ENCODE results near the gene ATP6V1B1. TPM values are rescaled to one million over a fixed set of nuclear protein-coding genes. Genes with fewer than 3 reads are reported as not detected.
A peak's percentile ranks its signal among the peaks of the same experiment; 100 is the strongest.

Gene ATP6V1B1
- 2.4 TPM for total RNA-seq

- no peak for ATAC-seq
Observed at GRCh38 chr2:70935468-70936164, at the start of gene ATP6V1B1. TSS of gene ATP6V1B1 (plus strand) at chr2:70935900. CDS start at chr2:70935955, 55 bp downstream.

GRCh38 chr2:70886541-70886987, 49.1 kb upstream of the ATP6V1B1 start:
- no peak for ATAC-seq

GRCh38 chr2:70887208-70887549, 48.5 kb upstream of the ATP6V1B1 start:
- no peak for ATAC-seq

GRCh38 chr2:70887550-70888246, 48.0 kb upstream of the ATP6V1B1 start:
- ATAC-seq: peak; percentile 74

DNA sequence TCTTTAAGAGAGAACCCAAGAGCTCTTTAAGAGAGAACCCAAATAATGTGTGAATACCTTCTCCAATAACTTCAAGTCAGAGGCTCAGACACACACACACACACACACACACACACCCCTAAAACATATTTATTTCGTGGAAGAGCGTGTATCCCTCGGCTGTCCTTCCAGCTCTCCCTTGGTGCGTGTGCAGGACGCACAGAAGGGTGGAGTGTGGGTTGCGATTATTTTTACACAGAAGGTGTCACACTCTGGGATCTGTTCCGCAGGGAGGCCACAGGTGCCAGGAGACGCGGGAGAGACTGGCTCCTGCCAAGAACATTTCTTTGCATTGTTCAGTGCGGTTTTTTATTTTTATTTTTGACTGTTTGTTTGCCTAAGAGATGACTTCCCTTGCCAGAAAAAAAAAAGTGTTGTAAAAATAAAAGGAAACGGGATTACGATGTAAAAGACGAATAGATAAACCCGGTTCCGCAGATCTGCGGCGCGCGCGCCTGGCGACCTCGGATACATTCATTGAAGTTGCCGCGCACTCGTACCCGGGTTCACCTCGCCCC, 47.3 kb upstream of the ATP6V1B1 start:
- peak; percentile 27 for ATAC-seq

GRCh38 chr2:70888923-70889715, 46.6 kb upstream of the ATP6V1B1 start:
- ATAC-seq: no peak

- no peak for ATAC-seq
Observed at GRCh38 chr2:70889716-70890037, 46.0 kb upstream of the ATP6V1B1 start.

DNA sequence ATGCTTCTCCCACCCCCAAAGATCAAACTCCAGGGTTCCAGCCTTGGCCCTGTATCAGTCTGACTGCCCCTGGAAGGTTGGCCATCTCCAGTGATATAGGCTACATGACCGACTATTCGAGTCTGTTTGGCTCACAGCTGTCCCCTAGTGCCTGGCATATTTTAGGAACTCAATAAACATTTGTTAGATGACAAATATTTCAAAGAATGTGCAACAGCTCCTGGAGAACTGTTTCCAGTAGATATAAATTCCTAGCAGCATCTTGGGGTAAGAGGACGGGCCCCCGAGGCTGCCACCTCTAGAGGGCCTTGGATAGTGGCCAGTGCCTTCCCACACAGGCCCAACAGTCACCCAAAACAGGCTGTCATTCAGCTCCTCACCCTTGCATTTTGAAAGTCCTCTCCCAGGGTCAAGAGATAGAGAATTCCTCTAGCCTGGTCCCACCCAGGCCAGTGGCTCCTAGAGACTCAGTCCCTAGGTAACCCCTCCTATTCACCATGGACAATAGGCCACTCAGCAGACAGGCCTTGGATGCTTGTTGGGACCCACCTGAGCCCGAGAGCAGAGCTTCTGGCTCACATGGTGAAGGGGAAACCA, 45.1 kb upstream of the ATP6V1B1 start:
- no peak for ATAC-seq

- ATAC-seq: no peak
Observed at GRCh38 chr2:70891572-70892357, 43.9 kb upstream of the ATP6V1B1 start.

DNA sequence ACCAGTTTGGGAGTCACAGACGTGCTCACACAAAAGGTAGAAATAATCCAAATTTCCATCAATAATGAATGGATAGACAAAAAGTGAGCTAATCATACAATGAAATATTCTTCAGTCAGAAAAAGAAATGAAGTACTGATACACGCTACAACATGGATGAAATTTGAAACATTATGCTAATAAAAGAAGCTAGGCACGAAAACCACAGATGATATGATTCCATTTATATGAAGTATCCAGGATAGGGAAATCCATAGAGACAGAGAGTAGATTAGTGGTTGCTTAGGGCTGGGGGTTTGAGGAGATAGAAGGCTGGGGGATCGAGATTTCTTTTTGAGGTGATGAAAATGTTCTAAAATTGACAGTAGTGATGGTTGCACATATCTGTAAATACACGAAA, 43.0 kb upstream of the ATP6V1B1 start:
- no peak for ATAC-seq

DNA sequence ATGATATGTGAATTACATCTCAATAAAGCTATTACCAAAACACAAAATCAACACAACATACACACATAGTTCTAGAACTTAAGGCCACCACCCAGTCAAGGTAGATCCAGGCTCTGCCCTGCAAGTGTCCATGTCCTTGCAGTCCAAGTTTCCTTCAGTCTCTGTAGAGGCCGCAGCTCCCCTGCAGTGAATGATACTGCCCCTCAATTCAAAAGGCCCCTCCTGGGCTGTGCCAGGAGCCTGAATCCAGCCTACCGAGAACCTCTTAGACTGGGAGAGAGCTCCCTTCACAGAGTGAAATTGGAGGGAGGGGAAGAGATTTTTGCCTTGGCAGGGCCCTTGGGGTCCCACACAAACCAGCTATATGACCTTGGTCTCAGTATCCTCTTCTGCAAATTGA, 42.5 kb upstream of the ATP6V1B1 start:
- ATAC-seq: no peak

GRCh38 chr2:70894765-70895164, 40.9 kb upstream of the ATP6V1B1 start:
- ATAC-seq: no peak

DNA sequence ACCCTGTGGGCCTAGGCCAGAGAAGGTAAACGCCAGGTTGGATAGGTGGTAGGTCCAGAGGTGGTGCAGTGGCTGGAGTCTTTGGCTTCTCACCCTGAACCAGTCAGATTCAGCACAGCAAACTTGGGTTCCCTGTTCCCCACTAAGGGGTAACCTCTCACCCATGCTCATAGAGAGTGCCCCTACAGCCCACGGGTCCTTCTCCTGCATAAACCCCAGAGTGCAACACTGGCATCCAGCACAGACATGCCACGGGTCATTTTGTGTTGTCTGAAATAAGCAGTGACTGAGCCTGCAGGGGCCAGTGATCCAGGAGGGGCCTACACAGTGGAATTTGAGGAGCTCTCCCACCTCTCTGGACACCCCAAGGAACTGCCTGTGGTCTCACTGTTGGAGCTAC, 40.5 kb upstream of the ATP6V1B1 start:
- no peak for ATAC-seq

- ATAC-seq: no peak
Observed at GRCh38 chr2:70895998-70896764, 39.5 kb upstream of the ATP6V1B1 start.

DNA sequence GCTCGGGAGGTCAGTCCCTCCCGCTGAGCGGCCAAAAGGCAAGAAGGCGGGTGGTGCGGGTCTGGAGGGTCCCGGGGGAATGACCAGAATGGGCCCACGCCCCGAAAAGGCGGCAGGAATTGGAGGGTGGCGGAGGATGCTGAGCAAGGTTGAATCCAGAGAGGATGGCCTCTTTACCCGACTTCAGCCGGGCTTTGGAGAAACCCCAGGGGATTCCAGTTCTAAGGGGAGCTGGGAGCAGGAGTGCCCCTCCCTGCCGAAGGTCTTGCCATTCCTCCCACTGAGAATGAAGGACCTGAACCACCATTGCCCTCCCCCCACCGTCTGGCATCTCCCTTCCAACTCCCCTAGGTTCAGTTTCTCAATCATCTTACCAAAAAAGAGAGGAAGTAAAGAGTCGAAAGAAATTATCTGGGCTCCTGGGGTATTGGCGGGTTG, 38.9 kb upstream of the ATP6V1B1 start:
- ATAC-seq: no peak

GRCh38 chr2:70897203-70897976, 38.3 kb upstream of the ATP6V1B1 start:
- no peak for ATAC-seq

- no peak for ATAC-seq
Observed at GRCh38 chr2:70897977-70898226, 37.8 kb upstream of the ATP6V1B1 start.

DNA sequence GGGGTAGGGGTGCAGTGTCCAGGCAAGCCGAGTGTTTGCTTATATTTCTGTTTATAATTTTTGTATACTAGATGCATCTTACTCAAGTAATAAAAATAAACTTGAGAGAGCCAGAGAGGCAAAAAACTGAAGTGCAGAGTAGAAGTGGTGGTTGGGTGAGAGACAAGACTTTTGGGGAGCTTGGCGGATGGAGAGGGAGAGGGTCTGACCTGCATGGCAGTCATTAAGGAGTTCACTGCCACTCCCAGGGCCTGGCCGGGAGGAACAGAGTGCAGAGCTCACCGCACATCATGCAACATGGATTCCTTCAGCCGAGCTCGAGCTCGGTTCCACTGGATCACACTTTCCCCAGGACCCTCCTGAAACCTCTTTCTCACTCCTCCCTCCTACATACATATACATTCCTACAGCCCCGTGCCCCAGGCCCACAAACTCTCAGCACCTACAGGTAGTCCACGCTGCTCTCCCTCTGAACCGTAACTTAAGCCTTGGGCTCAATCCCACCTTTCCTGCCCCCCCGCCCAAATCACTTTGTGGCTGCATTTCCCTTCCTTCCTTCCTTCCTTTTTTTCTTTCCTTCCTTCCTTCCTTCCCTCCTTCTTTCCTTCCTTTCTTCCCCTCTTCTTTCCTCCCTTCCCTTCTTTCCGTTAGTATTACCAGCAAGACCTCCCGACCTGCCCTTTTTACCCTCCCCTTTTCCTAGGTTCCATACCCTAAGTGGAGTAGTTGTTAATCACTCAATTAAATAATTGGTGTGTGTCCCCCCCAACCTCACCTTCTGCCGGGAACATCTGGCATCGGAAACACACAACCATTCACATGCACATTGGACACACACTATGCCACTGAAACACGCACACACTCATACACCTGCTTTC, 37.1 kb upstream of the ATP6V1B1 start:
- ATAC-seq: no peak

DNA sequence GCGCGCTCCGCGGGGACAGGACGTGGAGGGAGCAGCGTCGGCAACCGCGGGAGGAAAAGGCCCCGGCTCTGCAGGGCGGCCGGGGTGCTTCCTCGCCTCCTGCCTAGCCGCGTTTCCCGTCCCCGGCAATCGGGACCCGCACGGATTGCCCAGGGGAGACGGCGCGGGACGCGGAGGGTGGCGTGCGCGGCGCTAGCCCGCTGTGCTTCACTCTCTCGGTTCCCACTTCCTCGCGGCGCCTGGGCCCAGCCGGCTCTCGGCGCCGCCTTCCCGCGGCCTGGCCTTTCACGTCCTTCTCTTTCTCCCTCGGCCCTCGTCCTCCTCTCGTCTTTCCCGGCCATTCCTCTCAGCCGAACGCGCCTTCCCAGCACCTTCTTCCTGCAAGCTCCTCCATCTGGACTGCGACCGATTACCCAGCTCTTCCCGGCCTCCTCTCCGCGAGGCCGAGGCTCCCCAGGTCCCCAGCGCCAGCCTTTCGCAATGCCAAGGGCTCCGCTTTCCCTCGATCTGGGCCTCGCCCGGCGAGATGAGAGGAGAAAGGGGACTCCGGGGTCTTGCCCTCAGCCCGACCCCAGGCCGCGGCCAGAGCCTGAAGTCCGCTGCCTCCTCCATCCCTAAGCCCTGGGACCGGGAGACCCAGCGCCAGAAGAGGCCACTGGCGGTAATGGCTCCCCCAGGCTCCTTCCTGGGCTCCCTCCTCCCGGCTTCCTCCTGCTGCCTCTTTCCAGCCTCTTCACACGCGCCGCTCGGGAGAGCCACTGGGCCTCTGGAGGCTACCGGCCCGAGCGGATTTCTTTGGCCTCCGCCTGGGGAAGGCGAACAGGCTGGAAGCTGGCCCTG, 34.3 kb upstream of the ATP6V1B1 start:
- peak; percentile 18 for ATAC-seq

All from esophagus mucosa (tissue), 1 donor.